HG02981 (cell line): ENCODE measurements around the gene TIMM23.

Experiments
- ATAC-seq: cut with Tn5 transposase; IDR thresholded peaks from one replicate; pipeline ENCODE4 v1.9.1; 2021; ENCODE audit warnings: mild to moderate bottlenecking, moderate library complexity; ENCODE audit not compliant: unreplicated experiment

TIMM23 gene

GRCh38 chr10:46050941-46051623 is 78.8 kb downstream of the TIMM23 start:
- no peak for ATAC-seq

GRCh38 chr10:46052057-46052790 is 79.9 kb downstream of the TIMM23 start:
- ATAC-seq = no peak

GRCh38 chr10:46052791-46053375 is 80.6 kb downstream of the TIMM23 start:
- ATAC-seq = no peak
